ENCODE results near the gene KCTD20. TPM values are rescaled to one million over a fixed set of nuclear protein-coding genes. Genes with fewer than 3 reads are reported as not detected.

Gene KCTD20
- total RNA-seq, 2 experiments from 2014 or later = 73.6 to 84.6 TPM

DNA sequence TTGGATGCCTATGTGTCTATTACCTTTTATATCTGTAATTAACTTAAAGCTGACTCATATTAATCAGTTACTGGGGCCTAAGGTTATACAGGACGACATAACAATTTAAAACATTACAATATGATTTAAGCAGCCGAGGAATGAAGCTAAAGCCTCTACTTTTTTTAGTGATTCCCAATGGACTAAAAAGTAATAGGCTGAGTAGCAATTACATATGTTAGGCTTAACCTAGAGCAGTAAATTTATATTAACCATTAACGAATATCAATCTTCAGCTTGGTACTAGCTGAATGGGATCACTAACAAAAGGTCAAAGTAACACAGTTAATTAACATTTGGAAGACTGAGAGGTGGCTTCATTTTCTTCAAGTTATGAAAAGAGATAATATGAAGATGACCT is 61.4 kb downstream of the KCTD20 start:
- no peak overlapping the region for H3K4me3 ChIP-seq (ENCODE audit: low read depth, low read length, poor library complexity, severe bottlenecking)
- no peaks in the 10 kb centered on the region for H4K20me1 ChIP-seq (ENCODE audit: insufficient read depth, low read length)
- H3K36me3 ChIP-seq (ENCODE audit: insufficient read depth, low read length) = peaks cover 83% of the 10 kb centered on the region
- H3K9me3 ChIP-seq (ENCODE audit: low read length) = no peaks in the 10 kb centered on the region
- H3K79me2 ChIP-seq (ENCODE audit: insufficient read depth, low read depth, low read length) = no peaks in the 10 kb centered on the region
- no peak for DNase-seq (ENCODE audit: low spot score)
- intact Hi-C loops (cut with micrococcal nuclease; ENCODE audit: unreplicated experiment) = no loop called here
- H3K27ac ChIP-seq (ENCODE audit: low read depth, low read length, poor library complexity, severe bottlenecking) = no peak overlapping the region
- H3K9me2 ChIP-seq (ENCODE audit: insufficient read depth, low read length) = no peaks in the 10 kb centered on the region
- no peak overlapping the region for H2AFZ ChIP-seq (ENCODE audit: low read length)
- ChIA-PET POLR2A (interaction anchor here (0.6 to 2.5 kb wide), 6 partner anchors 18 to 552 kb away, joined by 3 to 11 read pairs (median 4); no protein-coding TSS in a partner anchor), CTCF (ENCODE audit: unreplicated experiment) (no interaction called here)
- BruUV-seq (replicated peaks) = no TSS peak
- no peak overlapping the region for H3K4me2 ChIP-seq (ENCODE audit: low read length)
- TF ChIP-seq, protein P1, sequence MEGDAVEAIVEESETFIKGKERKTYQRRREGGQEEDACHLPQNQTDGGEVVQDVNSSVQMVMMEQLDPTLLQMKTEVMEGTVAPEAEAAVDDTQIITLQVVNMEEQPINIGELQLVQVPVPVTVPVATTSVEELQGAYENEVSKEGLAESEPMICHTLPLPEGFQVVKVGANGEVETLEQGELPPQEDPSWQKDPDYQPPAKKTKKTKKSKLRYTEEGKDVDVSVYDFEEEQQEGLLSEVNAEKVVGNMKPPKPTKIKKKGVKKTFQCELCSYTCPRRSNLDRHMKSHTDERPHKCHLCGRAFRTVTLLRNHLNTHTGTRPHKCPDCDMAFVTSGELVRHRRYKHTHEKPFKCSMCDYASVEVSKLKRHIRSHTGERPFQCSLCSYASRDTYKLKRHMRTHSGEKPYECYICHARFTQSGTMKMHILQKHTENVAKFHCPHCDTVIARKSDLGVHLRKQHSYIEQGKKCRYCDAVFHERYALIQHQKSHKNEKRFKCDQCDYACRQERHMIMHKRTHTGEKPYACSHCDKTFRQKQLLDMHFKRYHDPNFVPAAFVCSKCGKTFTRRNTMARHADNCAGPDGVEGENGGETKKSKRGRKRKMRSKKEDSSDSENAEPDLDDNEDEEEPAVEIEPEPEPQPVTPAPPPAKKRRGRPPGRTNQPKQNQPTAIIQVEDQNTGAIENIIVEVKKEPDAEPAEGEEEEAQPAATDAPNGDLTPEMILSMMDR (conservative IDR thresholded peaks at IDR 0.05; ENCODE audit: low read length) = no peak
- TF ChIP-seq EZH2phosphoT487 (IDR thresholded peaks at IDR 0.05; ENCODE audit: borderline replicate concordance, low read depth, low read length) = no peak
- H3K4me1 ChIP-seq (ENCODE audit: insufficient read depth, low read length, poor library complexity, severe bottlenecking) = no peaks in the 10 kb centered on the region

DNA sequence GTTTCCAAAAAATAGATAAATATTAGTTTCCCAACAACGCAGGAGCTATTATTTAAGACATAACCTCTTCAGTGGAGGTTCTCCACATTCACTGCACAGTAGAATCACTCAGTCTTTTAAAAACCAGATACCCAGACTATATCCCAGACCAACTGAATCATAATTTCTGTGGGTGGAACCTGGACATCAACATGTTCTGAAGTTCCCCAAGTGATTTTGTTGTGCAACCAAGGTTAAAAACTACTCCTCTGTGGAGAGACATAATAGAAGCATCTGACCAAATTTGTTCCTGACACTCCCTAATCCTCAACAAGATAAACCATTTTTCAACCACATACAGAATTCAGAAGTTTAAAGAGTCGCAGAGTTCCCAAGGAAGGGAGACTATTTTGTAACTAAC is 62.2 kb downstream of the KCTD20 start:
- ChIA-PET POLR2A (interaction anchor here (0.7 to 2.5 kb wide), 4 partner anchors 17 to 553 kb away, joined by 3 to 11 read pairs (median 4); partner anchors contain the start of gene PPIL1), CTCF (ENCODE audit: unreplicated experiment) (interaction anchor here (0.6 kb wide), 1 partner anchor 1020 kb away, joined by 10 read pairs; no protein-coding TSS in a partner anchor)
- no peaks in the 10 kb centered on the region for H4K20me1 ChIP-seq (ENCODE audit: insufficient read depth, low read length)
- H3K79me2 ChIP-seq (ENCODE audit: insufficient read depth, low read depth, low read length) = no peaks in the 10 kb centered on the region
- H2AFZ ChIP-seq (ENCODE audit: low read length) = no peak overlapping the region
- H3K9me3 ChIP-seq (ENCODE audit: low read length) = peaks cover 4% of the 10 kb centered on the region; the same call in 1 of the 2 replicates
- no peaks in the 10 kb centered on the region for H3K9me2 ChIP-seq (ENCODE audit: insufficient read depth, low read length)
- TF ChIP-seq, protein P1 (conservative IDR thresholded peaks at IDR 0.05; ENCODE audit: low read length) = no peak
- TF ChIP-seq EZH2phosphoT487 (IDR thresholded peaks at IDR 0.05; ENCODE audit: borderline replicate concordance, low read depth, low read length) = no peak
- H3K4me2 ChIP-seq (ENCODE audit: low read length) = no peak overlapping the region
- no peaks in the 10 kb centered on the region for H3K4me1 ChIP-seq (ENCODE audit: insufficient read depth, low read length, poor library complexity, severe bottlenecking)
- H3K36me3 ChIP-seq (ENCODE audit: insufficient read depth, low read length) = peaks cover 83% of the 10 kb centered on the region
- intact Hi-C loops (cut with micrococcal nuclease; ENCODE audit: unreplicated experiment) = no loop called here
- H3K27ac ChIP-seq (ENCODE audit: low read depth, low read length, poor library complexity, severe bottlenecking) = no peak overlapping the region
- no peak for DNase-seq (ENCODE audit: low spot score)
- H3K4me3 ChIP-seq (ENCODE audit: low read depth, low read length, poor library complexity, severe bottlenecking) = no peak overlapping the region
- no TSS peak for BruUV-seq (replicated peaks)

DNA sequence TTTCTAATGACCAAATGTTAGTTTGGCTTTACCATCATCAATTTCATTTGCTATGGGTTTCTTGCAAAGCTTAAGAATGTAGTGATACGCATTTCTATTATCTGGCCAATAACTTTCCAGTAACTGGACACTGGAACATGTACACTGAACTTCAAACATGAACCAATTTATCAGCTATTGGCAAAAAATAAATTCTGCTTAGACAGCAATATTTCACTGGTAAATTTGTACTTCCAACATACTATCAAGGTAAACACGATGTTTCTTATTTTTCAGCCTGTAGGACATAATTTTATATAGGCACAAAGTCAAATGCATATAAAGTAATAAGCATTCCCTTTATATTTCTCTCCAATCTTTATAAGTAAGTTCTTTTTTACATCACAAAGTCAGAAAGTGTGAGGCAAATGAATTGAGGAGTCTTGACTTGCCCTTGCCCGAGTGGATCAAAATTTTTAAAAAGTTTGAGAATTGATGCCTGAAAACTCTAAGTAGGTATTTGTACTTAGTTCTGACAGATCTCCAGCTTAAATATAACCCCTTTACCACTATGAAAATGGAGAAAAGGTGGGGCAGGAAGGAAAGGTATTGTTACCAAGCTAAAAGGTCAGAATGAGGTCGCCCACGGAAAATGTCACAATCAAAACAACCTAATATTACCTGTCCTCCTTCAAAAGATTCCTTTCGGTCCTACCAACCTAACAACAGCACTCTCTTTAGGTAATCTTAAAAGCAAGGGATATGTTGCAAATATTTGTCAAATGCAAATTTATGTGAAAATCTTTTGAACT is 63.1 kb downstream of the KCTD20 start:
- H3K9me2 ChIP-seq (ENCODE audit: insufficient read depth, low read length) = no peaks in the 10 kb centered on the region
- peaks cover 6% of the 10 kb centered on the region; the same call in 1 of the 2 replicates for H3K9me3 ChIP-seq (ENCODE audit: low read length)
- ChIA-PET POLR2A (interaction anchor here (1.0 to 1.3 kb wide), 3 partner anchors 16 to 27 kb away, joined by 3 to 4 read pairs (median 3); no protein-coding TSS in a partner anchor), CTCF (ENCODE audit: unreplicated experiment) (no interaction called here)
- H3K4me2 ChIP-seq (ENCODE audit: low read length) = no peak overlapping the region
- no peak overlapping the region for H3K4me3 ChIP-seq (ENCODE audit: low read depth, low read length, poor library complexity, severe bottlenecking)
- H2AFZ ChIP-seq (ENCODE audit: low read length) = no peak overlapping the region
- no peak overlapping the region for H3K27ac ChIP-seq (ENCODE audit: low read depth, low read length, poor library complexity, severe bottlenecking)
- peaks cover 89% of the 10 kb centered on the region for H3K36me3 ChIP-seq (ENCODE audit: insufficient read depth, low read length)
- BruUV-seq (replicated peaks) = no TSS peak
- intact Hi-C loops (cut with micrococcal nuclease; ENCODE audit: unreplicated experiment) = no loop called here
- H3K79me2 ChIP-seq (ENCODE audit: insufficient read depth, low read depth, low read length) = no peaks in the 10 kb centered on the region
- no peak for DNase-seq (ENCODE audit: low spot score)
- H3K4me1 ChIP-seq (ENCODE audit: insufficient read depth, low read length, poor library complexity, severe bottlenecking) = no peaks in the 10 kb centered on the region
- TF ChIP-seq, protein P1 (conservative IDR thresholded peaks at IDR 0.05; ENCODE audit: low read length) = no peak
- TF ChIP-seq EZH2phosphoT487 (IDR thresholded peaks at IDR 0.05; ENCODE audit: borderline replicate concordance, low read depth, low read length) = no peak
- no peaks in the 10 kb centered on the region for H4K20me1 ChIP-seq (ENCODE audit: insufficient read depth, low read length)

Data from OCI-LY7 (cell line).